Kidney (tissue), 14 donors: ENCODE data around the gene ACOX3. TPM values are rescaled to one million over a fixed set of nuclear protein-coding genes. Genes with fewer than 3 reads are reported as not detected.

ENCODE experiments used
- DNase-seq, 5 donors: peaks; one replicate each; pipeline ENCODE4 v3.0.0-alpha.2; 2013 to 2020
- FAIRE-seq: peaks from 2 replicates; lab custom pipeline; 2012; peaks lifted over from hg19 to GRCh38; lab: Jason Lieb, UNC
- H3K27ac ChIP-seq, 2 donors: one replicate each; pipeline ENCODE4 v1.7.0; 2013; ENCODE audit warnings: low read depth in 2 of 2, low read length in 2 of 2, inconsistent platforms in 1 of 2
- H3K27me3 ChIP-seq: one replicate; pipeline ENCODE4 v1.7.1; 2013; ENCODE audit warnings: low read length, inconsistent platforms; ENCODE audit not compliant: control insufficient read depth, insufficient read depth
- H3K36me3 ChIP-seq, 3 donors: one replicate each; pipeline versions ENCODE4 v1.7.0 to v1.7.1; 2013; ENCODE audit warnings: low read length in 3 of 3, control low read depth in 1 of 3, inconsistent platforms in 1 of 3; ENCODE audit not compliant: insufficient read depth in 3 of 3, control insufficient read depth in 2 of 3
- H3K4me1 ChIP-seq, 3 donors: one replicate each; pipeline versions ENCODE4 v1.7.0 to v1.7.1; 2013; ENCODE audit warnings: low read length in 3 of 3, inconsistent platforms in 1 of 3, low read depth in 1 of 3; ENCODE audit not compliant: control insufficient read depth in 2 of 3, insufficient read depth in 2 of 3
- H3K4me3 ChIP-seq, 3 donors: one replicate each; pipeline versions ENCODE4 v1.7.0 to v1.8.1; 2013; ENCODE audit warnings: low read length in 3 of 3, control low read depth in 1 of 3, inconsistent platforms in 1 of 3
- H3K9ac ChIP-seq, 3 donors: one replicate each; pipeline versions ENCODE4 v1.7.0 to v1.7.1; 2013; ENCODE audit warnings: low read length in 3 of 3, control low read depth in 1 of 3, inconsistent platforms in 1 of 3
- H3K9me3 ChIP-seq, 3 donors: one replicate each; pipeline versions ENCODE4 v1.7.0 to v1.7.1; 2013; ENCODE audit warnings: low read length in 3 of 3, control low read depth in 1 of 3, inconsistent platforms in 1 of 3; ENCODE audit not compliant: control insufficient read depth in 2 of 3, insufficient read depth in 1 of 3
- CTCF ChIP-seq: IDR thresholded peaks from 3 replicates; pipeline ENCODE4 v1.5.1; 2012; ENCODE audit warnings: mild to moderate bottlenecking, moderate library complexity, borderline replicate concordance; ENCODE audit not compliant: insufficient read depth; ENCODE audit errors: extremely low read depth
- intact Hi-C: fragments of 100-400 bp; cut with DNase I; formaldehyde crosslinking; loops from one replicate; pipeline ENCODE4 v1.11.1; 2022
- polyA plus RNA-seq: library from polyadenylated mRNA; stranded (reverse); fragments of 350-450 nt; fragmentation: Illumina TruSeq; extraction: RNeasy Lipid Tissue Mini Kit (QIAGEN cat#74804); gene quantifications from one replicate; pipeline ENCODE4 v1.2.3, GENCODE V29; 2014; ENCODE audit warnings: low read depth, low replicate concordance; ENCODE audit not compliant: insufficient read depth
- total RNA-seq: library from RNA; stranded (reverse); fragmentation: NEBNext Ultra II Directional; extraction: Animal tissue kit (Norgen Biotek cat#: 25700); gene quantifications from one replicate; pipeline ENCODE4 v1.2.1, GENCODE V29; 2021
- donor health status: control.
- donor health status: control.
- donor health status: control.
- donor health status: control.
- donor health status: control.
- donor health status: DM: yes; HTN: yes; CAD: no.
- donor health status: Normal renal cell carcinoma (clear cell type).

ACOX3 gene
- total and polyA plus RNA-seq, 2 donors from 2014 or later: 10.1 to 21.7 TPM

DNA sequence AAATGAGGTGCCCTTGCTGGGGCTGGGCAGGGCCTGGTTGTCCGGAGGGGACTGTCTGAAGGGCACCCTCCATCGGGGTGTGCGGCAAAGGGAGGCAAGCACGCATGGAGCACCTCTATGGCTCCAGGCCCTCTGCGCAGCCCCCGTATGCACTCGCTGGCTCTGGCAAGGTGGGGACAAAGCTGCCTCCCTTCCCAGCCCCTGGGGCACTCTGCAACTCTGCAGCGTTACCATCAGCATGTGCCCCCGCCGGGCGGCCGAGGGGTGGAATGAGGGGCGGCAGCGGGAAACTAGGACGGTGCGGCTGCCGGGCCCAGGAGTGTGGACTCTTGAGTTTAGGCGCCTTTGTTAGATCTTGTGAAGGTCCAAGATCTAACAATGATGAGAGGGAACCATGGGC is 26.5 kb upstream of the ACOX3 start:
- H3K9ac ChIP-seq: no peak overlapping the region
- intact Hi-C loops: loop anchor here (5.0 kb wide), 1 partner anchor 125 kb away; the partner anchor contains the start of gene CPZ
- no peaks in the 10 kb centered on the region for H3K27me3 ChIP-seq
- H3K27ac ChIP-seq: no peak overlapping the region
- H3K4me3 ChIP-seq: no peak overlapping the region
- peaks cover 0 to 40% (median 15%) of the 10 kb centered on the region in 3 donors for H3K36me3 ChIP-seq
- H3K9me3 ChIP-seq: no peaks in the 10 kb centered on the region
- peaks cover 0 to 2% (median under 1%) of the 10 kb centered on the region in 3 donors for H3K4me1 ChIP-seq
- no peak for TF ChIP-seq CTCF
- DNase-seq (no peak), FAIRE-seq (no peak)

GRCh38 chr4:8465615-8466611 is 25.4 kb upstream of the ACOX3 start:
- intact Hi-C loops: loop anchor here (5.0 kb wide), 1 partner anchor 126 kb away; the partner anchor contains the start of gene CPZ
- H3K27me3 ChIP-seq: no peaks in the 10 kb centered on the region
- TF ChIP-seq CTCF: no peak
- peaks cover 0 to 7% (median 6%) of the 10 kb centered on the region in 3 donors for H3K4me1 ChIP-seq
- H3K9me3 ChIP-seq: no peaks in the 10 kb centered on the region
- no peak overlapping the region for H3K27ac ChIP-seq
- peaks cover 0 to 40% (median 15%) of the 10 kb centered on the region in 3 donors for H3K36me3 ChIP-seq
- no peak for FAIRE-seq
- DNase-seq: peak in 1 of 5 donors; percentile 67
- H3K4me3 ChIP-seq: no peak overlapping the region
- H3K9ac ChIP-seq: no peak overlapping the region

- peaks cover 0 to 39% (median 15%) of the 10 kb centered on the region in 3 donors for H3K36me3 ChIP-seq
- FAIRE-seq: no peak
These were observed 23.9 kb upstream of the ACOX3 start for GRCh38 chr4:8464381-8464780.

More at GRCh38 chr4:8464381-8464780, 23.9 kb upstream of the ACOX3 start:
- Histone ChIP-seq H3K4me1 (peaks cover 0 to 15% (median 11%) of the 10 kb centered on the region in 3 donors), H3K9ac (no peak overlapping the region), H3K27me3 (no peaks in the 10 kb centered on the region), H3K9me3 (no peaks in the 10 kb centered on the region), H3K27ac (no peak overlapping the region), H3K4me3 (no peak overlapping the region)
- DNase-seq: no peak
- TF ChIP-seq CTCF: no peak
- intact Hi-C loops: no loop called here
